GM23248 (cell line): ENCODE measurements around the gene BCL2. TPM values are rescaled to one million over a fixed set of nuclear protein-coding genes. Genes with fewer than 3 reads are reported as not detected.

Source experiments
- DNase-seq: peaks from one replicate; pipeline ENCODE4 v3.0.0-alpha.2; 2015
- H2AFZ ChIP-seq: fragments of 200-600 bp; sonication (generic); 2 replicates; pipeline ENCODE4 v1.6.1; 2016; ENCODE audit warnings: antibody characterized with exemption
- H3F3A ChIP-seq: fragments of 200-600 bp; sonication (generic); 2 replicates; pipeline ENCODE4 v1.6.1; 2016; ENCODE audit warnings: mild to moderate bottlenecking, antibody characterized with exemption, mixed run types; ENCODE audit not compliant: insufficient read depth
- H3K27ac ChIP-seq: fragments of 200-600 bp; sonication (generic); 2 replicates; pipeline ENCODE4 v1.5.1; 2016; ENCODE audit warnings: mild to moderate bottlenecking
- H3K27me3 ChIP-seq: fragments of 200-600 bp; sonication (generic); replicated peaks from 2 replicates; pipeline ENCODE4 v1.6.1; 2016; ENCODE audit warnings: mild to moderate bottlenecking; ENCODE audit not compliant: insufficient read depth
- H3K36me3 ChIP-seq: fragments of 200-600 bp; sonication (generic); 2 replicates; pipeline ENCODE4 v1.6.1; 2016; ENCODE audit warnings: low read depth, mild to moderate bottlenecking
- H3K4me1 ChIP-seq: fragments of 200-600 bp; sonication (generic); 2 replicates; pipeline ENCODE4 v1.6.1; 2016; ENCODE audit warnings: mild to moderate bottlenecking; ENCODE audit not compliant: insufficient read depth
- H3K4me2 ChIP-seq: fragments of 200-600 bp; sonication (generic); one replicate; pipeline ENCODE4 v1.6.1; 2016; ENCODE audit warnings: mild to moderate bottlenecking; ENCODE audit not compliant: unreplicated experiment
- H3K4me3 ChIP-seq: fragments of 200-600 bp; sonication (generic); 2 replicates; pipeline ENCODE4 v1.5.1; 2016; ENCODE audit warnings: mild to moderate bottlenecking
- H3K79me2 ChIP-seq: fragments of 200-600 bp; sonication (generic); 2 replicates; pipeline ENCODE4 v1.6.1; 2016; ENCODE audit warnings: mild to moderate bottlenecking; ENCODE audit not compliant: insufficient read depth
- H3K9ac ChIP-seq: fragments of 200-600 bp; sonication (generic); 2 replicates; pipeline ENCODE4 v1.6.1; 2016; ENCODE audit warnings: mild to moderate bottlenecking
- H3K9me2 ChIP-seq: fragments of 200-600 bp; sonication (generic); 2 replicates; pipeline ENCODE4 v1.6.1; 2016; ENCODE audit warnings: mixed run types, mild to moderate bottlenecking, moderate library complexity; ENCODE audit not compliant: insufficient read depth
- H3K9me3 ChIP-seq: fragments of 200-600 bp; sonication (generic); one replicate; pipeline ENCODE4 v1.6.1; 2017; ENCODE audit warnings: low read depth
- H4K20me1 ChIP-seq: fragments of 200-600 bp; sonication (generic); 2 replicates; pipeline ENCODE4 v1.6.0; 2016; ENCODE audit not compliant: insufficient read depth
- EZH2 ChIP-seq: fragments of 200-600 bp; sonication (generic); IDR thresholded peaks from 2 replicates; pipeline ENCODE4 v1.6.1; 2018; ENCODE audit warnings: antibody characterized with exemption, mild to moderate bottlenecking; ENCODE audit not compliant: insufficient read depth, poor library complexity, severe bottlenecking
- EZH2phosphoT487 ChIP-seq: fragments of 200-600 bp; sonication (generic); IDR thresholded peaks from 2 replicates; pipeline ENCODE4 v1.6.1; 2018; ENCODE audit warnings: antibody characterized with exemption, moderate library complexity, mild to moderate bottlenecking, low read depth; ENCODE audit not compliant: insufficient read depth
- WGBS, 2 experiments: methylation state at CpG; one replicate each; pipeline ENCODE4 v1.1.6; 2015 to 2017; ENCODE audit warnings: low lambda C conversion rate in 2 of 2, low coverage in 1 of 2; ENCODE audit errors: missing lambda C conversion rate in 2 of 2; 5-methylcytosine and 5-hydroxymethylcytosine counted together
- in situ Hi-C: fragments of 300-500 bp; cut with MboI; formaldehyde crosslinking; loops from 2 replicates; pipeline ENCODE4 v1.15.0; 2020
- polyA plus RNA-seq: library from polyadenylated mRNA; unstranded; fragments of >200 nt; fragmentation: Nextera tagmentation; extraction: Ambion mirVana; gene quantifications from 2 replicates; pipeline ENCODE4 v1.2.1, GENCODE V29; 2016
- total RNA-seq: library from RNA; depleted of rRNA; stranded (reverse); fragments of >200 nt; shearing (Covaris generic); gene quantifications from 2 replicates; pipeline ENCODE4 v1.2.3, GENCODE V29; 2014

The BCL2 gene
- total and polyA plus RNA-seq, 2 experiments from 2014 or later, result 0.30 to 1.5 TPM

DNA sequence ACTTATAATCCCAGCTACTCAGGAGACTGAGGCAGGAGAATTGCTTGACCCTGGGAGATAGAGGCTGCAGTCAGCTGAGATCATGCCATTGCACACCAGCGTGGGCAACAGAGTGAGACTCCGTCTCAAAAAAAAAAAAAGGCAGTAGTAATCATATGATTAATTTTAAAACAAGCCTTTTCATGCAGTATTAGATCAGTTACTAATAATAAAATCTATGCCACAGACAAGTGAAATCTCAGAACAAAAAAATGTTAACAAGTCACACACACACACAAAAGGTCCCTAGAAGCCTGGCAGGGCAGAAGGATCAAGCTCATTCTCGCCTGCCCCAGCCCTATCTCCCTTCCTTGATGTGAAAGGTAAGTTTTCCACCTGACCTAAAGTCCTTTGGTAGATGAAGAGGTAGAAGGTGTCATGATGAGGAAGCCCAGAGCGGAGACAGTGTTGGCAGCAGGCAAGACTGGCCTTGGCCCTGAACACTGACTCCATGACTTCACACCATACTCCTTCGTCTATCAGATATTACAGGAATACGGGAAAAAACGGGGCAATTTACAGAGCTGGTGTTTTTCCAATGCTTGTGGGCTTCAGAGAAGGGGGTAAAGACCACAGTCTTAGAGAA, 36.8 kb upstream of the BCL2 start:
- H2AFZ ChIP-seq, result no peak overlapping the region
- H3K79me2 ChIP-seq, result no peaks in the 10 kb centered on the region; the same call in 1 of the 2 replicates
- H3K27ac ChIP-seq, result no peak overlapping the region
- TF ChIP-seq EZH2 (no peak), EZH2phosphoT487 (no peak)
- DNase-seq, result no peak
- no peaks in the 10 kb centered on the region for H3K9me2 ChIP-seq
- H3K36me3 ChIP-seq, result peaks cover 66% of the 10 kb centered on the region
- 0 out of 2 replicates have a peak, but pooled peaks cover 5% of the 10 kb centered on the region for H3F3A ChIP-seq
- 57 to 64% methylated on average over 7 of the region's 7 CpGs for WGBS, 2 experiments
- H3K9ac ChIP-seq, result no peak overlapping the region
- no peaks in the 10 kb centered on the region for H3K4me1 ChIP-seq
- in situ Hi-C loops, result loop anchor here (25.0 kb wide), 1 partner anchor 481 kb away; no protein-coding TSS in a partner anchor
- H3K4me3 ChIP-seq, result no peak overlapping the region
- no peaks in the 10 kb centered on the region for H4K20me1 ChIP-seq
- H3K27me3 ChIP-seq, result no peaks in the 10 kb centered on the region
- no peak overlapping the region for H3K4me2 ChIP-seq
- no peaks in the 10 kb centered on the region for H3K9me3 ChIP-seq

DNA sequence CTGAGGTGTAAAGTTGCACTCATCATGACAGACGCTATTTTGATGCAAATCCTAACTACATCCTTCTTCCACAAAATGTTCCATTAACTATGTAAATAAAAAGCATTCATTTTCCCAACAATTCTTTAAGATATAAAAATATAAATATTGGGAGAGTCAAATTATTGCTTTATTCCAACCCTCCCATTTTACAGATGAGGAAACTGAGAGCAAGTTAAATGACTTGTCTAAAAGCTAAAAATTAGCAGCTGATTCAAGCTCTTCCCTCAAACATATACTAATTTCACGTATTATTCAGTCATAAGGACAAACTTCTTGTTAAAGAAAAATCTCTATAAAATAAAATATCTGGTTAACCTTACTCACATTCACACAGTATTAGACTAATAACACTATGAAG, 30.7 kb upstream of the BCL2 start:
- Histone ChIP-seq H3F3A (peaks cover 3% of the 10 kb centered on the region; the same call in 1 of the 2 replicates), H3K4me2 (no peak overlapping the region), H4K20me1 (no peaks in the 10 kb centered on the region), H3K4me1 (no peaks in the 10 kb centered on the region), H3K27ac (no peak overlapping the region), H3K79me2 (peaks cover 6% of the 10 kb centered on the region; the same call in 1 of the 2 replicates), H3K9ac (no peak overlapping the region), H3K27me3 (no peaks in the 10 kb centered on the region), H3K9me3 (no peaks in the 10 kb centered on the region), H3K4me3 (no peak overlapping the region), H3K36me3 (peaks cover 59% of the 10 kb centered on the region), H2AFZ (no peak overlapping the region), H3K9me2 (no peaks in the 10 kb centered on the region)
- in situ Hi-C loops, result loop anchor here (25.0 kb wide), 1 partner anchor 487 kb away; no protein-coding TSS in a partner anchor
- no peak for DNase-seq
- TF ChIP-seq EZH2phosphoT487 (no peak), EZH2 (no peak)
- 49 to 50% methylated on average over 2 of the region's 2 CpGs for WGBS, 2 experiments

DNA sequence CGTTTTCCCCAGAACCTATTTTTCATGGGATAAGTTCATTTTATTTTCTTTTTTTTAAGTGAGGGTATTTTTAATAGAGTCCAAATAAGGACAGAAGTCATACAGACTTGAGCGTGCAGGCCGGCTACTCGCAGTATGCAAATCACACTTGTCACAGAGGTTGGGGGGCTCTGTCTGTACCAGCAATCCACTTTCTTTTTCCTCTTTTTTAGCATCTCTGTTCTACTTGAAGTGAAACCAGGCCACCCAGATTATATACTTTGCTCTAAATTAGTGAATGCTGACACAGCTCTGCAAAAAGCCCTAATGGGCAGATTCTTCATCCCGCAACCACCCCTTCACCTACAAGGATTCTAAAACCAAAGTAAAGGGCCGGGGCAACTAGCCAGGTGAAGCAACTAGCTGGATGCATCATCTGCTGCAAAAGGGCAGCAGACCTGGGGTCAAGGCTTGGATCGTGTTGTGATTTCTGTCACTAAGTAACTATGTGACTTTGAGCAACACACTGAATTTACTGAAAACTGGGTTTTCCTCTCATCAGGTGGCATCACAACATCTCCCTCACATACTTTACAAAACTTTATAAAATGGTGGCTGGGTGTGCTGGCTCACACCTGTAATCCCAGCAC, 29.1 kb upstream of the BCL2 start:
- H2AFZ ChIP-seq, result no peak overlapping the region
- peaks cover 45% of the 10 kb centered on the region for H3K36me3 ChIP-seq
- H3K9me2 ChIP-seq, result no peaks in the 10 kb centered on the region
- WGBS, 2 experiments, result 95 to 97% methylated on average over 7 of the region's 7 CpGs
- H4K20me1 ChIP-seq, result no peaks in the 10 kb centered on the region
- no peaks in the 10 kb centered on the region; the same call in 1 of the 2 replicates for H3F3A ChIP-seq
- peaks cover 7% of the 10 kb centered on the region; the same call in 1 of the 2 replicates for H3K79me2 ChIP-seq
- no peak overlapping the region for H3K4me3 ChIP-seq
- no peak overlapping the region for H3K9ac ChIP-seq
- no peaks in the 10 kb centered on the region for H3K27me3 ChIP-seq
- in situ Hi-C loops, result no loop called here
- DNase-seq, result no peak
- no peaks in the 10 kb centered on the region for H3K9me3 ChIP-seq
- TF ChIP-seq EZH2, result no peak
- TF ChIP-seq EZH2phosphoT487, result no peak
- H3K4me1 ChIP-seq, result no peaks in the 10 kb centered on the region
- no peak overlapping the region for H3K4me2 ChIP-seq
- H3K27ac ChIP-seq, result no peak overlapping the region

DNA sequence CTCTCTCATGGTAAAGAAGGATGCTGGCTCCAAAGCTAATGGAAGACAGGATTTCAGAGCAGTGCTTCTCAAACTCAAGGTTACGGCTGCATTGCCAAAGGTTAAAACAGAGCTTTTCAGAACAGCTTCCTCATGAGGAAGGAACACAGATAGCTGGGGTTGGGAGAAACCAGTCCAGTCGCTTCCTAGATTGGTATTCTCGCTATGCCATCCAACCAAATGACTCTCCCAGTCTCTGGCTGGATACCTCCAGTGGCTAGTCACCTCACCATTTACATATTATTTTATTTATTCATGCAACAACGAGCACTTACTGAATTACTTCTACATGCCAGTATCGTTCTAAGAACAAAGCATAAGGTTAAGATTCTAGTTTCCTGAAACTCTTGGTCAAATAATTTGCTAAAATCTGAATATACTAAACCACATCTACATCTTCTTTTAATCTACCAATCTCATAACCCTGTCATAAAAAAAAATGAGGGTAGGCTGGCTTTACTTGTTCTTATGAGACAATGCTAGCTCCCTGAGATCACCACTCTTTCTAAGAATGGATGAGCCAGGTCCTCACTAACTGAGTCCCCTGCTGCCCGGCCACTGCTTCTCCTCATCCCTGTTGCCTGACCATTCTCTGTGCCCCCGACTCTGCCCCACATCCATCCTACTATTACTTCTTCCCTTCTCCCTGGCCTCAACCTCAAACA, 27.1 kb upstream of the BCL2 start:
- no peak overlapping the region for H3K4me3 ChIP-seq
- no peaks in the 10 kb centered on the region for H3K4me1 ChIP-seq
- H3K27me3 ChIP-seq, result no peaks in the 10 kb centered on the region
- peaks cover 7% of the 10 kb centered on the region; the same call in 1 of the 2 replicates for H3K79me2 ChIP-seq
- no peak overlapping the region for H3K4me2 ChIP-seq
- WGBS, 2 experiments, result 88 to 91% methylated on average over 7 of the region's 7 CpGs
- H3K9me3 ChIP-seq, result no peaks in the 10 kb centered on the region
- in situ Hi-C loops, result no loop called here
- DNase-seq, result no peak
- H3K36me3 ChIP-seq, result peaks cover 39% of the 10 kb centered on the region
- H2AFZ ChIP-seq, result no peak overlapping the region
- peaks cover under 1% of the 10 kb centered on the region; the same call in 1 of the 2 replicates for H3F3A ChIP-seq
- no peak overlapping the region for H3K9ac ChIP-seq
- no peaks in the 10 kb centered on the region for H3K9me2 ChIP-seq
- TF ChIP-seq EZH2phosphoT487 (no peak), EZH2 (no peak)
- no peak overlapping the region; the same call in 1 of the 2 replicates for H3K27ac ChIP-seq
- no peaks in the 10 kb centered on the region for H4K20me1 ChIP-seq
